Measurements from ENCODE around the gene TAAR8. TPM values are rescaled to one million over a fixed set of nuclear protein-coding genes. Genes with fewer than 3 reads are reported as not detected.
"Not testable (repeated sequence)": the region's sequence is repeated elsewhere in the genome, so short reads cannot be mapped to it uniquely, and the experiment has no call there.

Gene TAAR8
- total and polyA plus RNA-seq, 2 experiments from 2014 or later = not detected

DNA sequence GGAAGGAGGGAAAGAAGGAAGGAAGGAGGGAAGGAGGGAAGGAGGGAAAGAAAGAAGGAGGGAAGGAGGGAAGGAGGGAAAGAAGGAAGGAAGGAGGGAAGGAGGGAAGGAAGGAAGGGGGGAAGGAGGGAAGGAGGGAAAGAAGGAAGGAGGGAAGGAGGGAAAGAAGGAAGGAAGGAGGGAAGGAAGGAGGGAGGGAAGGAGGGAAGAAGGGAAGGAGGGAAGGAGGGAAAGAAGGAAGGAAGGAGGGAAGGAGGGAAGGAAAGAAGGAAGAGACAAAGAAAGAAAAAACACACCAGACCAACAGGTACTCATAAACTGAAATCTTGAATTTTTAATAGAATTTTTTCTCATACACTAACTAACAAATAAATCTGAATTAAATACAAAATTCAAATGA is 48.4 kb downstream of the TAAR8 start:
- not testable (repeated sequence) for H3K9me3 Mint-ChIP-seq; H3K9me2 ChIP-seq (ENCODE audit: insufficient read depth); H3K27ac ChIP-seq (ENCODE audit: low read depth); DNase-seq (ENCODE audit: low spot score); H3K36me3 ChIP-seq (ENCODE audit: insufficient read depth); H3K4me1 ChIP-seq (ENCODE audit: insufficient read depth); H4K20me1 ChIP-seq (replicated peaks; ENCODE audit: insufficient read depth); H3K79me2 ChIP-seq (replicated peaks; ENCODE audit: insufficient read depth); H3K27me3 ChIP-seq (ENCODE audit: insufficient read depth); H3K27me3 Mint-ChIP-seq (ENCODE audit: insufficient read depth, low read depth, poor library complexity); H3K36me3 Mint-ChIP-seq (ENCODE audit: low read depth); H3K4me3 ChIP-seq; H3K4me3 Mint-ChIP-seq; ATAC-seq; H3F3A ChIP-seq (replicated peaks; ENCODE audit: low read depth); H3K4me2 ChIP-seq; H3K4me1 Mint-ChIP-seq; H3K27ac Mint-ChIP-seq; H2AFZ ChIP-seq

Small RNAs within 50 kb of the gene (small RNA-seq; reads per million reads assigned to genes)
- not detected for gene TAAR7P (ENCODE audit: low replicate concordance)

Other genes with a start within 250 kb of the TAAR8 start
- gene MOXD1, start 151.2 kb upstream of the TAAR8 start, total RNA-seq (2014; rRNA removed; shearing (Covaris generic)) = 4.3 TPM in 2 replicates
- gene MOXD1, start 151.2 kb upstream of the TAAR8 start, polyA plus RNA-seq (2016; fragmentation: Nextera tagmentation; extraction: Ambion mirVana) = 1.2 and 1.7 TPM in 2 replicates
- gene STX7, start 39.6 kb upstream of the TAAR8 start, total RNA-seq (2014; rRNA removed; shearing (Covaris generic)) = 19.6 and 22.4 TPM in 2 replicates
- gene STX7, start 39.6 kb upstream of the TAAR8 start, polyA plus RNA-seq (2016; fragmentation: Nextera tagmentation; extraction: Ambion mirVana) = 21.4 and 28.8 TPM in 2 replicates
- not detected in 2 replicates for gene TAAR9, start 14.4 kb upstream of the TAAR8 start, total RNA-seq (2014; rRNA removed; shearing (Covaris generic))
- not detected in 2 replicates for gene TAAR9, start 14.4 kb upstream of the TAAR8 start, polyA plus RNA-seq (2016; fragmentation: Nextera tagmentation; extraction: Ambion mirVana)
- gene TAAR6, start 17.6 kb downstream of the TAAR8 start, total RNA-seq (2014; rRNA removed; shearing (Covaris generic)) = not detected in 2 replicates
- gene TAAR6, start 17.6 kb downstream of the TAAR8 start, polyA plus RNA-seq (2016; fragmentation: Nextera tagmentation; extraction: Ambion mirVana) = not detected in 2 replicates
- gene TAAR5, start 37.1 kb downstream of the TAAR8 start, total RNA-seq (2014; rRNA removed; shearing (Covaris generic)) = not detected in 2 replicates
- gene TAAR5, start 37.1 kb downstream of the TAAR8 start, polyA plus RNA-seq (2016; fragmentation: Nextera tagmentation; extraction: Ambion mirVana) = not detected in 2 replicates
- not detected in 2 replicates for gene TAAR2, start 71.6 kb downstream of the TAAR8 start, total RNA-seq (2014; rRNA removed; shearing (Covaris generic))
- gene TAAR2, start 71.6 kb downstream of the TAAR8 start, polyA plus RNA-seq (2016; fragmentation: Nextera tagmentation; extraction: Ambion mirVana) = not detected in 2 replicates
- gene TAAR1, start 106.5 kb downstream of the TAAR8 start, total RNA-seq (2014; rRNA removed; shearing (Covaris generic)) = not detected in 2 replicates
- not detected in 2 replicates for gene TAAR1, start 106.5 kb downstream of the TAAR8 start, polyA plus RNA-seq (2016; fragmentation: Nextera tagmentation; extraction: Ambion mirVana)
- gene VNN1, start 161.4 kb downstream of the TAAR8 start, total RNA-seq (2014; rRNA removed; shearing (Covaris generic)) = not detected in 2 replicates
- not detected in 2 replicates for gene VNN1, start 161.4 kb downstream of the TAAR8 start, polyA plus RNA-seq (2016; fragmentation: Nextera tagmentation; extraction: Ambion mirVana)
- not detected in 2 replicates for gene VNN2, start 205.2 kb downstream of the TAAR8 start, total RNA-seq (2014; rRNA removed; shearing (Covaris generic))
- not detected in 2 replicates for gene VNN2, start 205.2 kb downstream of the TAAR8 start, polyA plus RNA-seq (2016; fragmentation: Nextera tagmentation; extraction: Ambion mirVana)
- gene SLC18B1, start 246.0 kb downstream of the TAAR8 start, total RNA-seq (2014; rRNA removed; shearing (Covaris generic)) = 37.4 and 38.8 TPM in 2 replicates
- gene SLC18B1, start 246.0 kb downstream of the TAAR8 start, polyA plus RNA-seq (2016; fragmentation: Nextera tagmentation; extraction: Ambion mirVana) = 22.0 and 26.4 TPM in 2 replicates